Middle frontal gyrus (tissue), 1 donor: ENCODE measurements around the gene SEMA6B.

Experiments used
- DNase-seq: peaks from one replicate; pipeline ENCODE4 v3.0.0-alpha.2; 2015; ENCODE audit warnings: low spot score; ENCODE audit errors: extremely low spot score

The SEMA6B gene

GRCh38 chr19:4508698-4509097 lies 50.8 kb downstream of the SEMA6B start:
- no peak for DNase-seq

- DNase-seq, result no peak
Observed at GRCh38 chr19:4507804-4508203, 51.7 kb downstream of the SEMA6B start.

GRCh38 chr19:4507150-4507452 lies 52.4 kb downstream of the SEMA6B start:
- DNase-seq, result no peak

- no peak for DNase-seq
Observed at GRCh38 chr19:4506449-4507149, 52.9 kb downstream of the SEMA6B start.

- no peak for DNase-seq
Observed at GRCh38 chr19:4505570-4506448, 53.7 kb downstream of the SEMA6B start.

GRCh38 chr19:4504891-4505569 lies 54.5 kb downstream of the SEMA6B start:
- DNase-seq, result no peak

- peak; percentile 6 for DNase-seq
Observed at GRCh38 chr19:4504297-4504701, 55.2 kb downstream of the SEMA6B start.

GRCh38 chr19:4503825-4504170 lies 55.7 kb downstream of the SEMA6B start:
- no peak for DNase-seq

GRCh38 chr19:4503132-4503824 lies 56.2 kb downstream of the SEMA6B start:
- no peak for DNase-seq

- DNase-seq, result no peak
Observed at GRCh38 chr19:4502282-4503131, 57.0 kb downstream of the SEMA6B start.

GRCh38 chr19:4501691-4502090 lies 57.8 kb downstream of the SEMA6B start:
- DNase-seq, result no peak

GRCh38 chr19:4500841-4501591 lies 58.5 kb downstream of the SEMA6B start:
- no peak for DNase-seq

GRCh38 chr19:4499855-4500254 lies 59.6 kb downstream of the SEMA6B start:
- no peak for DNase-seq

- DNase-seq, result no peak
Observed at GRCh38 chr19:4499318-4499717, 60.2 kb downstream of the SEMA6B start.

GRCh38 chr19:4498694-4499093 lies 60.8 kb downstream of the SEMA6B start:
- DNase-seq, result no peak

- DNase-seq, result no peak
Observed at GRCh38 chr19:4497770-4498389, 61.6 kb downstream of the SEMA6B start.

- no peak for DNase-seq
Observed at GRCh38 chr19:4496304-4496703, 63.2 kb downstream of the SEMA6B start.

GRCh38 chr19:4495471-4495870 lies 64.0 kb downstream of the SEMA6B start:
- no peak for DNase-seq

GRCh38 chr19:4494691-4495064 lies 64.8 kb downstream of the SEMA6B start:
- DNase-seq, result no peak
